ENCODE measurements around the gene KIRREL3.

Gene KIRREL3

DNA sequence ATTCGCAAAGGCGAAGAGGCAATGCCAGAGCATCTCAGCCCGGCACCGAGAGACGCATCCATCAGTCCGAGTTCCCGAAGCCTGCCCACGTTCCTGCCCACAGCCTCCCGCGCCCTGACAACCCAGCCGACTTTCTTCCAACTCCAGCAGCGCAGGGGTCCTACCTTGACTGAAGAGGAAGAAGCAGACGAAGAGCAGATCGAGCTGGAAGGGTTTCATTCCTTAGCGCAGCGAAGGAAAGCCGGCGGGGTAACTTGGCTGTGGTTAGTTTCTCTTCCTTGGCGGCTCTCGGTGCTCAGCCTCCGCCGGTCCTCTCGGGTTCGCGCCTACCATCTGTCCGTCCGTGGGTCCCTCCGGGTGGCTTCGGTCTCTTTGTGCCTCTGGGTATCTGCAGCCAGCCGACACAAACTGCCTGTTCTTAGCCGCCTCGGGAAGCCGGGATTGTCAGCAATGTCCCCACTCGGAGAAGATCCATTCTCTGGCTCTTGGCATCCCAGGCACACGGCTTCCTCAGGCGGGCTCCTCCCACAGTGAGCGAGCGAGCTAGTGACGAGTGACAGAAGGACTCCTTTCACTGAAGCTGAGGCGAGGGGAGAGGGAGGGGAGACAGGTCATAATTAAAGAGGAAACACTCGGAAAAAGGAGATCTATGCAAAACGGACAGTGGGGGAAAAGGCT lies at the start of gene KIRREL3:
TSS of gene KIRREL3 (minus strand) at position 480 of the 678 bp plus-strand sequence.
- DNase-seq, result no peak

DNA sequence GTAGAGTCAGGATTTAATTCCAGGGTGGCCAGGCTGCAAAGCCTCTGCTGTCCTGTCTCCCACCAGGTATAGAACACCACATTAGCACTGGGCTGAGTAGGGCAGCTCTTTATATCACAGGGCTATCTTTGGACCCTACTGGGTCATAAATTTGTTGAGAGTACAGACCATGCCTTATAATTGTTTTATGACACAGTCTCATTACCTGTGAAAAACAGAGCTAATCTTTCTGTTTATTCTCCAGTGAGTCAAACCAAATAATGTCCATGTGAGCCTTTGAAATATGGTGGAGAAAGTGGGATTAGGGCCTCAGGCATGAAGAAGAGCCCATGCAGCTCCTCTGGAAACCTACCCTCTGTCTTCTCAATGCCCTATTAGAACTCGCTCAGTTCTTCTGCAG lies 49.6 kb upstream of the KIRREL3 start:
- DNase-seq, result no peak

DNA sequence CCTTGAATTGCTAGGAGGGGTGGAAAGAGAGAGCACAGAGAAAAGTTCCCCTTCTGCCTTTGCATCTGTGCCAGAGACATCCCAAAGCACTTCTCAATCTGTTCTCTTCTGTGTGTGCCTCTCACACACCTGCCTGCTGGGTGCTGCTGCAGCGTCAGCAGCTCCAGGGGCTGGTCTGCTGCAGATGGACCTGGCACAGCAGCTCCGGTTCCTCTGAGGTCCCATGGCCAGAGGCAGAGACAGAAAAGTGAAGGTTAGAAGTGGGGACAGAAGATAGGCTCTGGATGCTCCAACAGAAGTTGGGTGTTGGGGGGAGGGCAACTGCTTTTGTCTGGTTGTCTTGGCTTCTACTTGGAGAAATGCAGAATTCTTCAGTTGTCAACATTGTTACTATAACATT lies 48.9 kb upstream of the KIRREL3 start:
- no peak for DNase-seq

GRCh38 chr11:127044535-127044934 lies 44.0 kb upstream of the KIRREL3 start:
- DNase-seq, result no peak

DNA sequence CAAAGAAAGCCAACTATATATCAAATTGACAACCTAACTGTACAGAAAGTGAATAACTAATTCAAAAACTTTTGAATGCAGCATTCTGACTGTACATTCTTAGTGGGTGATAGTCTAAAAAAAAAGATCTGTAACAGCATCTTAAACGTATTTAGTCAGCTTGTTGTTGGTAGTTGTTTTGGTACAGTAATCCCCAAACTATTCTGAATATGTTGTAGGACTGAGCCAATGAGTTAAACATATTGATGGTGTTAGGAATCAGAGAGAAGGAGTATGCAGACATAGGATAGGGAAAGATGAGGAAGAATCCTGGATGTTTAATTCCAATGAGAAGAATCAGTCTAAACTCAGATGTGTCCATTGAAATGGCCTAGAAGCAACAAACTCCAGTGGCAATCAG lies 41.9 kb upstream of the KIRREL3 start:
- DNase-seq, result no peak

GRCh38 chr11:127039591-127039990 lies 39.0 kb upstream of the KIRREL3 start:
- DNase-seq, result no peak

DNA sequence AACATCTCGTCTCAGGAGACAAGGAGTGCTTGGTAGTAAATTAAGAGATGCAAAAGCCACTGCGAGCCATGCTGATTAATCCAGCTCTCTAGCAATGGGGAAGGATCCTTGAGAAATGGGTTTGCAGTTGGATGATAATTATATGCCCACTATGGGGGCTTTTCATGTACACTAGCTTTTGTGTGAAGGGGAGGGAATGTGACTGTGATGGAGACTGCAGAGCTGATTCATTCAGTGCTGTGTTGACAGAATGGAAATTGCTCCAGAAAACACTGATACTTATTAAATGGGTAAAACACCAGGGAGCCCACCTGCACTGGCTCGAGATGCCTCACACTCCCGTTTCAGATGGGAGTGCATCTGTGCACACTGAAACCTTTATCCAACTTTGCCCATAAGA lies 37.0 kb upstream of the KIRREL3 start:
- no peak for DNase-seq

- no peak for DNase-seq
Observed at GRCh38 chr11:127037001-127037400, 36.4 kb upstream of the KIRREL3 start.

DNA sequence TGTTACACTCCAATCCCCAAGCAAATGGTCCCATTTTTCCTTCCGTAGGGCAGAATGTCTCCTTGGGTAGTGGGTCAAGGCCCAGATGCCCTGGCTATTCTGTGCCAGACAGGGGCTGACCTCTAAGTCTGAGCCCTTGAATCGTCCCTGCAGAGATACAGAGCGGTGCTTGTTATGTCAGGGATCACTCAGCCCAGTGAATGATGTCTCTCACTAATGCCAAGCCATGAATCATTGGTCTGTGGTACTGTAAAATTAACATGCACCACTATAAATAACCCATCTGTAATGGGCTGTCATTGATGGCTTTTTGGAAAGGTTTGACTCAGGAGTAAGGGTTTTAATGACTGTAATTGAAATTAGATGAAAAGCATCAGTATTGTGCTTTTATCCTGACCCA lies 35.3 kb upstream of the KIRREL3 start:
- no peak for DNase-seq

- DNase-seq, result no peak
Observed at GRCh38 chr11:127034973-127035372, 34.4 kb upstream of the KIRREL3 start.

DNA sequence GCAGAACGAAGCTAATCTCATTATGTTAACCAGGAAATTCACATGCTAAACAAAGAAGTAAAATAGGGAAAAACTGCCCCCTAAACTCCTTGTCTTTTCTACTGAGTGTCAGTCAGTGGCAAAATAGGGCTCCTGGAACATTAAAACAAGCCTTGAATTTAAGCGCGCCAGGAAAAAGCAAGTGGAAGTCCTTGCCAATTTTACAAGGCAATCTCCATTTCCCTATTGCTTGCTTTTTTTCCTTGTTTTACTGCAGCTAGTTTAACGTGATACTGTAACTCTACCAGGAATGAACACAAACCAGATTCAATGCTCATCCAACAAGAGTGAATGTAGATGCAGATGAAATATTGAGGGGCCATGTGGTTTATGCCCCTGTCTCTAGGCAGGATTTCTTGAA lies 28.1 kb upstream of the KIRREL3 start:
- no peak for DNase-seq

- DNase-seq, result no peak
Observed at GRCh38 chr11:127027789-127028188, 27.2 kb upstream of the KIRREL3 start.

DNA sequence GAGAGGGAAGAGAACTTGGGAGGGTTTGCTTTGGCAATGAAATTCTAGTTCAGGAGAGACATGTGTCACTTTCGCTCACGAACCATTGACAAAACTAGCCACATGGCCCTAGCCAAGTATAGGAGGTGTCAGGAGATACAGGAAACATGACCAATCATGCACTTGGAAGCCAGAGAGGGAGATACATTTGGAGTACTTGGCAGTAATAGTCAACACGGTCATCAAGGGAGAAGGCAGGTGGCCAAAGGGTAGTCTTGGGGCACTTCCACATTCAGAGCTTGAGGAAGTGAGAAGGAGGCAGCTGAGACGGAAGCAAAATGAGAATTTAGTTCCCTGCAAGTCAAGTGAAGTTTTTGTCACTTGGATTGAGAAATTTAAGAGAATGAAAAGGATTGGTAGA lies 26.4 kb upstream of the KIRREL3 start:
- DNase-seq, result no peak

DNA sequence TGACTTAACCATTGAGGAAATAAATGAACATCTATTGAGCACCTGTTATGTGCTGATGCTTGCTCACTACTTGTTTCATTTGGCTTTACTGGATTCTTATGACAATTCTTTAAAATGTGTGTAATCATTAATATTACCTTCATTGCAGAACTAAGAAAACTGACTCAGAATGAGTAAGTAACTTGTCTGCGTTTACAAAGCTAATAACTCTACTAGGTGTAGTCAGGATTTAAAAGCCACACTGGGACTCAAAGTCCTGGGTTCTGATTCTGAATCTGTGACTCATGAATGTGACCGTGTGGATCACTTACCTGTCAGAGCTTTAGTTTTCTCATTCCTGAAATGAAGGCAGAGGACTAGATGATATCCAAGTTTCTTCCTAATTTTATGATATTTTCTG lies 23.4 kb upstream of the KIRREL3 start:
- no peak for DNase-seq

DNA sequence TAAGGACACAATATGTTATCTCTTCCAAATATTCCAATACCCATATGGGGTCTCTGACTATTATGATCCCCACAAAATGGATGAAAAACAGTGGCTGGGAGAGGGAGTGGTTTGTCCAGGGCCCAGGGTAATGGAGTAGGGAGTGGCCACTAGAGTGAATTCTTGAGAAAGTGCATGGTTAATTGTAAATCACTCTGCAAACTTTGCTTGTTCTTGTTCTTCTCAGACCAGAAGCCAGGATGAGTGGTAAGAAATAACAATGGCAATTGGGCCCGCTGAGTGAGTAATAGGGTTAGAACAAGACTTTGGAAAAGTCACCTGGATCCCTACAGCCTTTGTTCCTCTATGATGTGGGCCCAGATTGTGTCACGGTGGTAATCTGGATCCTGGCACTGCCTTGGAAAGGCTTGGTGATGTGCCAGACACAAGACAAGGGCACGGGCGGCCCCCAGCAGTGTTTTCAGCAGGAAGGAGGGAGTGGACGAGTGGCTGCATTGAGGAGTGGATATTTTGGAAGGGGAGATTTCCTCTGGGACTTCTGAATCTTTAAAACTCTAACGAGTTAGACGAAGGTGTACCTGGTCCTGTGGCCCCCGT lies 18.2 kb upstream of the KIRREL3 start:
- DNase-seq, result no peak

DNA sequence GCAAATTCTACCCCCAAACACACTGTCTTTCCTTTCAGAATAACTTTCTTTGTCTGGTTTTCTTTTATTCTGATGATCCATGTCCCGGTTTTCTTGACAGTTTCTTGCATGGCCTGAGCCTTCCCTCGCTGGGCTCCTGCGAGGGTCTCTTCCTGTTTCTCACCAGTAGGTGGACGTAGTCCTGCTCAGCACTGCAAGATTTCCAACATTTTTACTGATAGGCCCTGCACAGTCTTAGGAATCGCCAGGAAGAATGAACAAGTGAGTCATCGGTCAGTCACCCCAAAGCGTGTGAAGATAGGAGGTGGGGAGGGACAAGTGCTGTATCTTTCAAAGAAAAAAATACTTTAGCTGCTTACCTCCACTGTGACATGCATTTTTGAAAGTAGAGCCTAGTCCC lies 16.9 kb upstream of the KIRREL3 start:
- peak; percentile 2 for DNase-seq

DNA sequence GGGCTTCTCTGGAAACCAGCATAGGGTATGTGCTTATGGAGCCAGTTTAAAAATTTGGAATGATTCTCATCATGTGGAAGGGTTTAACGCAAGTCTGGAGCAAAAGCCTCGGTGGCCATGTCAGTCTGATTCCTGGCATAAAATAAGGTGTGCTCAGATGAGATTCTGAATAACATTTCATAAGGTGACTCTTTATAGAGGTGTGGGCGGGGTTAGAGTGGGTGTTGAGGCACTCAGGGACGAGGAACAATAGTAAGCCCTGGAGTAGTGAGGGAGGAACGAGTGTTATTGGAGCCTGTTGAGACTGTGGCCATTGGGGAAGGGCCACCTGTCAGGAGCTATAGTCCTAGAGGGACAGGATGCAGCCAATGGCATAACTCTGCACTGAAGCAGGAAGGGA lies 13.0 kb upstream of the KIRREL3 start:
- DNase-seq, result no peak

DNA sequence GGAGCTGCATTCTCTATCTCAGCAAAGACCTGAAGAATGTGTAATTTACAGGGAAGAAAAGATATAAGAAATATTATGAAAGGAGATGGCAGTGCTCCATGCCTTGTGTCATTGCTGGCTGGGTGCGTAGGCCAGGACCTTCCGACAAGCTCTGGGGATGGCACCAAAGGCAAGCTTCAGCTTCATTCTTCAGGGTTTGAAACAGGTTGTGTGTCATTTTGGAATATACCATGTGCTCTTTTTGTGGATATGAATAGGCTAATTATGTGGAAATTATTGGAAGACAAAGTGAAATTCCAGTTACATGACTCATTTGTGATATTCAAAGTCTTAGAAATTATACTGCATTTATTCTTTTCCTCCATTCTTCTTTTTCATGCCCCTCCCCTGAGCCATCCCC lies 5.7 kb upstream of the KIRREL3 start:
- no peak for DNase-seq

GRCh38 chr11:127003260-127003981 lies 2.9 kb upstream of the KIRREL3 start:
- DNase-seq, result peak; percentile 43

DNA sequence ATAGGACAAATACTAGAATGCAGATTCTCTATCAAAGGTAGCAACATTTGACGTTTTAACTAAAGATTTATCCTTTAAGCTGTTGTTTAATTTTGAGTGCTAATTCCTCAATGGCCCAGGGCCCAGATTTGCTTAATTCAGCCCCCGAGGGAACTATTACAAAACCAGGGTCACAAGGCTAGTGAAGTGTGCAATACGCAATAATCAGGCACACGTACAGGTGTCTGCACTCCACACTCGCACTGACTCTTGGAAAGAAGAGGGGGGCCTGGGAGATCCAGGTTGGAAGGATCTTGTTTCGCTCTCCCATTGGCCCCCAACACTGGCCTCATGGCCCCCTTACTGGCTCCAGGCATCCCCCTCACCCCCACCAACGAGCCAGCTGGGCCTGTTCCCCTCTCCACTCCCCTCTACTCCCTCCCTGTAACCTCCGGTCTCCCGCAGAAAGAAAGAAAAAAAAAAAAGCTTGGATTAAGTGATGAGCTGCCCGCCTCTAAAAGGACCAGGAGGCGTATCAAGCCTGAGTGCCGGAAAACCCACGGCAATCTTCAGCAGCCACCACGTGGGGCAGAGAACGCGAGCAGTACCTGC lies 2.2 kb upstream of the KIRREL3 start:
- DNase-seq, result no peak

DNA sequence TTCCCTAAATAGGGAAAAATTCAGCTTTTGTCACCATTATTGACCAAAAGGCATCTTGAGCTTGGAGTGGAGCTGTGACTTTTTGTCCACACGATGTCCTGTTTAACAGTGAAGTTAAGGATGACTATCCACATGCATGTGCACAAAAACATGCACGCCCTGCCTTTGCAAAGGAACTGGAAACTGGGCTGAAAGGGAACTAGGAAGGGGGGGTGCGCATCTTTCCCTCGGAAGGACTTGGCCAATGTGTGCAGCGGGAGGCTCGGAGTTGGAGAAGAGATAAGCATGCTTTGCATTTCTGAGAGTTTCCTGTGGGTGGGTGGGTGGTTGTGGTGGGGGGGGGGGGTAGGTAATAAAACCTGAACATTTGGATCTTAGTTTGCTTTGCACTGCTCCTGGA lies 411 bp upstream of the KIRREL3 start:
- no peak for DNase-seq

GRCh38 chr11:126999366-126999765 lies 1.2 kb downstream of the KIRREL3 start:
- DNase-seq, result no peak

GRCh38 chr11:126997641-126998040 lies 2.9 kb downstream of the KIRREL3 start:
- no peak for DNase-seq

GRCh38 chr11:126997196-126997595 lies 3.4 kb downstream of the KIRREL3 start:
- DNase-seq, result no peak

Measured in hematopoietic multipotent progenitor cell treated with erythropoietin and hydrocortisone succinate and interleukin-3 and kit ligand, for 4 days (in vitro differentiated cells).